Measurements from ENCODE around the gene ANO9.

Gene ANO9, protein sequence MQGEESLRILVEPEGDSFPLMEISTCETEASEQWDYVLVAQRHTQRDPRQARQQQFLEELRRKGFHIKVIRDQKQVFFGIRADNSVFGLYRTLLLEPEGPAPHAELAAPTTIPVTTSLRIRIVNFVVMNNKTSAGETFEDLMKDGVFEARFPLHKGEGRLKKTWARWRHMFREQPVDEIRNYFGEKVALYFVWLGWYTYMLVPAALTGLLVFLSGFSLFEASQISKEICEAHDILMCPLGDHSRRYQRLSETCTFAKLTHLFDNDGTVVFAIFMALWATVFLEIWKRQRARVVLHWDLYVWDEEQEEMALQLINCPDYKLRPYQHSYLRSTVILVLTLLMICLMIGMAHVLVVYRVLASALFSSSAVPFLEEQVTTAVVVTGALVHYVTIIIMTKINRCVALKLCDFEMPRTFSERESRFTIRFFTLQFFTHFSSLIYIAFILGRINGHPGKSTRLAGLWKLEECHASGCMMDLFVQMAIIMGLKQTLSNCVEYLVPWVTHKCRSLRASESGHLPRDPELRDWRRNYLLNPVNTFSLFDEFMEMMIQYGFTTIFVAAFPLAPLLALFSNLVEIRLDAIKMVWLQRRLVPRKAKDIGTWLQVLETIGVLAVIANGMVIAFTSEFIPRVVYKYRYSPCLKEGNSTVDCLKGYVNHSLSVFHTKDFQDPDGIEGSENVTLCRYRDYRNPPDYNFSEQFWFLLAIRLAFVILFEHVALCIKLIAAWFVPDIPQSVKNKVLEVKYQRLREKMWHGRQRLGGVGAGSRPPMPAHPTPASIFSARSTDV

DNA sequence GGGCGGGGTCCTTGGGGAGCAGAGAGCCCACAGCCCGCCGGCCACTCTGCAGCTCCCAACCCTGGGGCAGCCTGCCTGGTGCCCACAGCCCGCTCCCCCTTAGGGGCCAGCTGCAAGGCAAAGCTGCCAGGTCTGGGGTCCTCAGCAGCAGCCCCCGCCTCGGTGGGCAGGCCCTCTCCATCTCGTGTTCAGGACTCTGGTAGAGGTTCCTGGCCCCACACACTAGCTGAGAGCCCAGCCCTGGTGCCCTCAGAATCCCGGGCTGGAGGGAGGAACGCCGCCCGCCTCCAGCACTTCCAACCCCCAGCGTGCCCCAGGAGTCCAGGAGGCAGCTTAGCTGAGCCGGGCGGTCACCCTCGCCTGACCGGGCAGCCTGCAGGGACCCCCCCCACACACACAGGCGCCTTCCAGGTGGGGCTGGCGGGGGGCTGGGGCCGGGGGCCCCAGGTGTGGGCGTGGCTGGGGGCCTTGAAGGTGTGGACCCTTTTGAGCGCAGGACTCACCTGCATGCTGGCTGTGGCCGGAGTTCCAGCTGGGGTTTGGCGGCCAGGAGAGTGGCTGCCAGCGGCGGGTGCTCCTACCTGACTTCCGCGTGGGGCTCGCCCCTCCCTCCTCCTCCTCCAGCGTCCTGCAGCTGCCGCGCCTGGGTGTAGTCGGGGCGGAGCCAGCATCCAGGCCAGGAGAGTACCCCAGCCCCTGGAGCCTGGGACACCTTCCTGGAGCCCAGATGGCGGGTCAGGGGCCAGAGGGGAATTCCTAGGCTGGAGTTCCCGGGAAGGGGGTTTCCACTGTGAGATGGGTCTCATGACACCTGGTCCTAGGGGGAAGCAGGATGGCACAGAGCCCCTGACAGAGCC lies at the start of gene ANO9:
Gene ANO9, minus strand, starts transcription at position 594 of the 857 bp plus-strand sequence. Its CDS starts 85 bp downstream, at position 509.
- DNase-seq (ENCODE audit: low read depth), result no peak

DNA sequence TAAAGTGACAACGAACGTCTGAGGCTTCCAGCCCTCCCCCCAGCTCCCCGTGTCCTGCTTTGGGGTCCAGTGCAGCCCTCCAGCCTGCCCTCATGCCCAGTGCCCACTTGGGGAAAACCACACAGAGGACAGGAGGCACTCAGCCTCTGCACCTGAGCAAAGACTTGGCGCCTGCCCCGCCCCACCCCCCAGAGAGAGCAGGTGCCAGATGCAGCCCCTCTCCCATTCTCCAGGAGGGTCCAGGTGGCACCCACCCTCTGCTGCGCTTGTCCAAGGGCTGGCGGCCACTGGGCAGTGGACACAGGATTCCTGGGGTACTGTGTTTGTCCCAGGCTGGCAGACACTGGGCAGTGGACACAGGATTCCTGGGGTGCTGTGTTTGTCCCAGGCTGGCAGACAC lies 49.5 kb upstream of the ANO9 start:
- no peak for DNase-seq (ENCODE audit: low read depth)

DNA sequence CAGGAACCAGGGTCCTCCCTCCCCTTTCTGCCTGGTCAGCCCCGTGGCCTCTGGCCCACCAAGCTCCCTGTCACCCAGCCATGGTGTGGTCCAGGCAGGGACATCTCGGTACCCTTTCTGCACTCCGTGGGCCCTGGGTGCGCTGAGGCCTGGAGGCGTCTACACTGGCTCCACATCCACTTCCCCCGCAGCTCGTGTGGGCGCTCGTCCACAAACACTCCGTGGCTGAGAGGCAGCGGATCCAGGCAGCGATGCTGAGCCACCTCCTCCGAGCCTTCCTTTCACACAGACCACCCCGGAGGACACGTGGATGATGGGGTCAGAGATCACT lies 49.1 kb upstream of the ANO9 start:
- DNase-seq (ENCODE audit: low read depth), result no peak

DNA sequence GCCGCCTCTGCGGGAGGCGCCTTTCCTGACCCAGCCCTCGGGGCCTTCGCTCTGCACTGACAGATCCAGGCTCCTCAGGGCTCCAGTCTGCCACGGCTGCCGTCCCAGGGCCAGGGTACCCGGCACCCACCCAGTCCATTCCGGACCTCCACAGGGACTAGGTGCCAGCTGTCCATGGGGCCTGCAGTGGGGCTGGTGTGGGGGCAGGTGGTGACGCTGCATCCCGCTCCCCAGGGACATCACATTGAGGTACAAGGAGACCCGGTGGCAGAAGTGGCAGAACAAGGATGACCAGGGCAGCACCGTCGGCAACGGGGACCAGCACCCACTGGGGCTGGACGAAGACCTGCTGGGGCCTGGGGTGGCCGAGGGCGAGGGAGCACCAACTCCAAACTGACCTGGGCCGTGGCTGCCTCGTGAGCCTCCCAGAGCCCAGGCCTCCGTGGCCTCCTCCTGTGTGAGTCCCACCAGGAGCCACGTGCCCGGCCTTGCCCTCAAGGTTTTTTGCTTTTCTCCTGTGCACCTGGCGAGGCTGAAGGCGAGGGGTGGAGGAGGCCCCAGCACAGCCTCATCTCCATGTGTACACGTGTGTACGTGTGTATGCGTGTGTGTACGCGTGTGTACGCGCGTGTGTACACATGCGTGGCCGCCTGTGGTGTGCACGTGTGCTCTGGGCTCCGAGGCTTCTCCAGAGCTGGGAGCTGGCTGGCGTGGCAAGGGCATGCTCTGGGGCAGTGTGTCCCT lies 48.5 kb upstream of the ANO9 start:
- no peak for DNase-seq (ENCODE audit: low read depth)

DNA sequence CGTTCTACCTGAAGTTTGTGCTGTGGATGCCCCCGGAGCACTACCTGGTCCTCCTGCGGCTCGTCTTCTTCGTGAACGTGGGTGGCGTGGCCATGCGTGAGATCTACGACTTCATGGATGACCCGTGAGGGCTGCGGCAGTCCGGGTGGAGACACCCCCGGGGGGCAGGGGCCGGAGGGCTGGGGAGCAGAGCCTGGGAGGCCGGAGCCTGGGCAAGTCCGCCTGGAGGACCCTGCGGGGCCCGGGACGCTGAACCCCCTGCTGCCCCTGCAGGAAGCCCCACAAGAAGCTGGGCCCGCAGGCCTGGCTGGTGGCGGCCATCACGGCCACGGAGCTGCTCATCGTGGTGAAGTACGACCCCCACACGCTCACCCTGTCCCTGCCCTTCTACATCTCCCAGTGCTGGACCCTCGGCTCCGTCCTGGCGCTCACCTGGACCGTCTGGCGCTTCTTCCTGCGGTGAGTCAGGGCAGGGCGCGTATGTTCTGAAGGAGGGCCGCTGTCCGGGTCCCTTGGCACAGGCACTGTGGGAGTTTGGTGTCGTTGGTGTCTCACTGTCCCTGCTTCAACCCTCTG lies 47.9 kb upstream of the ANO9 start:
- DNase-seq (ENCODE audit: low read depth), result no peak

DNA sequence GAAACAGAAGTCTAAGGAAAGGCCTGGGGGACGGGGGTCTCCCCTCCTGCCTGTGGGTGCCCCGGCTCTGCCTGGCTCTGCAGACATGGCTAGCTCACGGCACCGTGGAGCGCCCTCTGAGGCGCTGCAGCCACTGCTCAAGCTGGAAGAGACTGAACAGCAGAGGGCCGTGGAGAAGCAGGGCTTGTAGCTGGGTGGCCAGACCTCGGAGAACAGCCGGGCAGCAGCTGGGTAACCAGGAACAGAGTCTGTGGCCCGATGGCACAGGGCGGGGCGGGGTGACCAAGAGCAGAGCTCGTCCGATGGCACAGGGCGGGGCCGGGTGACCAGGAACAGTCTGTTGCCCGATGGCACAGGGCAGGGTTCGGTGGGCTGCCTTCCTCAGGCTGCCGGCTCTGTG lies 47.2 kb upstream of the ANO9 start:
- no peak for DNase-seq (ENCODE audit: low read depth)

DNA sequence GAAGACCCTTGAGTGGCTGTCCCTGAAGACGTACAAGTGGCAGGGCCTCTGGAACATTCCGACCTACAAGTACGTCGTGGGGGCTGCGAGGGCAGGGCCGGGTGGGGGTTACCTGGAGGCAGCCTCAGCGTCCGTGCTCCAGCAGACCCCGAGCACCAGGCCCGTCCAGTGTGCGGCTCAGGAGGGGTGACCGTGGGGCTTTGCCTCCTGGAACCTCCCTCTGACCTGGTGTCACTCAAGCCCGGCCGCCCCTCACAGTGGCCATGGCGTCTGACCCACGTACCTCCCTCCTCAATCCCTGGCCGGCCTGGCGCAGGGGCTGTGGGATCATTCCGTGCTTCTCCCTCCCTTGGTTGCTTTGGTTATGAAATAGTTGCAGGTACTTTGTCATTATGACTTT lies 46.8 kb upstream of the ANO9 start:
- no peak for DNase-seq (ENCODE audit: low read depth)

DNA sequence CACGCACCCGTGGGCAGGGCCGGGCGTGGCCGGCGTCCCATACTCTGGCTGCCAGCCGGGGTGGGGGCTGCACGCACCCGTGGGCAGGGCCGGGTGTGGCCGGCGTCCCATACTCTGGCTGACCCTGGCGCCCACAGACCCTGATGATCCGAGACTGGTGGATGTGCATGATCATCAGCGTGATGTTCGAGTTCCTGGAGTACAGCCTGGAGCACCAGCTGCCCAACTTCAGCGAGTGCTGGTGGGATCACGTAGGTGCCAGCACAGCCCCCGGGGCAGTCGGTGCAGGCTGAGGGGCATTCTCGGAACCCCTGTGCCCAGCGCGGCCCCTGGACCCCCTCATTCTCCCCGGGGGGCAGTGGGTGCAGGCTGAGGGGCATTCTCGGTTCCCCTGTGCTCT lies 46.3 kb upstream of the ANO9 start:
- no peak for DNase-seq (ENCODE audit: low read depth)

DNA sequence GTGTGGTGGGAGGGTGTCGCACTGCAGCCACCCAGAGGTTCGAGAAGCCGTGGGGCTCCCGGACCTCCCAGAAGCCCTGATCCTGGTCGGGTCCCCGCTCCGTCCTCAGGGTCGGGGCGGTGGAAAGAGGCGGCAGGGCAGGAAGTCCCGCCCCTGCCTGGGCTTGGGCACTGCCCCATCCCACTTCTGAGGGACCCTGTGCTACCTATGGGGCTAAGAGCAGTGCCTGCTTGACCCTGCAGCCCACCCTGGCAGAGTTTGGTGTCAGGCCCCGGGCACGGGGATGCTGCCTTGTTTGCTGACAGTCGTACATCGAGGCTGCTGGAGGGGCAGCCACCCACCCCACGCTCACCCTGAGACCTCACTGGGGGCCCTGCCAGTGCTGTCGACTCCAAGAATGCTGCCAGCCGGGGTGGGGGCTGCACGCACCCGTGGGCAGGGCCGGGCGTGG lies 45.8 kb upstream of the ANO9 start:
- no peak for DNase-seq (ENCODE audit: low read depth)

DNA sequence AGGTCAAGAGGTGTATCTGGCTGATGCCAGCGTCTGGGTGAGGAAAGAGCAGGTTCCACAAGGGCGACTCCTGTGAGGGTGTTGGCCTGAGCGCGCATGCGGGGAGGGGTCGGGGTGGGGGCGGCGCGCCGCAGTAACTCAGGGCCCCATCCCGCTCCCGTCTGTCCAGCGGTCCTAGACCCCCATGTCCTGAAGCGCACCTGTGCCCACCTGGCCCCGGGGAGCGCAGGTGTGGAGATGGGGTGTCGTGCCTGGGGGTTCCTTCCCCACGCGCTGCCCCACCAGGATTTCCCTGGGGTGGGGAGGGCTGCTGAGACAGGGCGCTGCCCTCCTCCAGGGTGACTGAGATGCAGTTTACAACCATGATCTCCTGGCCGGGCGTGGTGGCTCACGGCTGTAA lies 44.4 kb upstream of the ANO9 start:
- DNase-seq (ENCODE audit: low read depth), result no peak

DNA sequence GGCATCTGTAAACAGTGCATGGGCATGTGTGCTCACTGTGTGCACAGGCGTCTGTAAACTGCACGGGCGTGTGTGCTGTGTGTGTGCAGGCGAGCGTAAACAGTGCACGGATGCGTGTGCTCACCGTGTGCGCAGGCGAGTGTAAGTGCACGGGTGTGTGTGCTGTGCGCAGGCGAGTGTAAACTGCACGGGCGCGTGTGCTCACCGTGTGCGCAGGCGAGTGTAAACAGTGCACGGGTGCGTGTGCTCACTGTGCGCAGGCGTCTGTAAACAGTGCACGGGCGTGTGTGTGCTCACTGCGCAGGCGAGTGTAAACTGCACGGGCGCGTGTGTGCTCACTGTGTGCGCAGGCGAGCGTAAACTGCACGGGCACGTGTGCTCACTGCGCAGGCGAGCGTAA lies 42.8 kb upstream of the ANO9 start:
- no peak for DNase-seq (ENCODE audit: low read depth)

DNA sequence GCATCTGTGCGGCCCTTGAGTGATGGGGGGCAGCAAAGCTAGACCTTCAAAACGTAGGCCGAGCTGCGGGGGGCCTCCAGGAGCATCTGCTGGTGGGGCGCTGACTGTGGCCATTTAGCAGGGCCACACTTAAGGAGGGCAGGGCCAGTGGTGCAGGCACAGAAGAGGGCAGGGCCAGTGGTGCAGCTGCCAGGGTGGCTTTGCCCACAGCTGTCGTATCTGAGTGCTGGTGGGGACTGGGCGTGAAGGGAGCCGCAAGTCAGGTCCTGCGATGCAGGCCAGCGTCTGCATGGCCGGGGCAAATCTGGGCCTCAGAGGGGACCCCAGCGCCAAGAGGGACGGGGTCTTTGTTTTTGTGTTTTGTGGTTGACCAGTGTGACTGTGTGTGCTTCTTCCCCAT lies 37.5 kb upstream of the ANO9 start:
- no peak for DNase-seq (ENCODE audit: low read depth)

DNA sequence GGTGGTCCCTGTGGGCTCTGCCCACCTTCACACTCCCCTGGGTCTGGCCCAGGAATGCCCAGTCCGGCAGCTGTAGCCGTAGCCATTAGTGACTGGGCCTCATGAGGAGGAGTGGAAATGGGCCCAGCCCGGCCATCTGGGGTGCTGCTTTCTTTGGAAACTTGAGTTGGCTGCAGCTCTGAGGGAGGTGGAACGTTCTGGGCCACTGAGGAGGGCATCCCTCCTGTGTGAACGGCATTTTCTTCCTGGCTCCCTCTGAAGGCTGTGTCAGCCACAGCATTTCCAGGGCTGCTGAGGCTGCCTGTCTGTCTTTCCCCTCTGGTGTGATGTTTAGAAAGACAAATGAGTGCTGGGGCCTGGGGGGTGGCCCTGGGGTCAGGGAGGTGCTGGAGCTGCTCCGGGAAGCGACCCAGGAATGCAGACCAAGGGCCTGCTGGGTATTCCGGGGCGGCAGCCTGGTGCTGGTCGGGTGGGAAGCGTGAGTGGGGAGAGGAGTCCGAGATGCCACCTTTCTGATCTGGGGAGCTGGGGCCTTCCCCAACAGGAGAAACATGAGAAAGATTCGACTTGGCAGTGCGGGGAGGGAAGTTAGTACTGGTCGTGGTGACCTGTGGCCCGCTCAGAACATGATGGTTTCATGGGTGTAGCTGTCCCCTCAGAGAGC lies 35.4 kb upstream of the ANO9 start:
- DNase-seq (ENCODE audit: low read depth), result no peak

DNA sequence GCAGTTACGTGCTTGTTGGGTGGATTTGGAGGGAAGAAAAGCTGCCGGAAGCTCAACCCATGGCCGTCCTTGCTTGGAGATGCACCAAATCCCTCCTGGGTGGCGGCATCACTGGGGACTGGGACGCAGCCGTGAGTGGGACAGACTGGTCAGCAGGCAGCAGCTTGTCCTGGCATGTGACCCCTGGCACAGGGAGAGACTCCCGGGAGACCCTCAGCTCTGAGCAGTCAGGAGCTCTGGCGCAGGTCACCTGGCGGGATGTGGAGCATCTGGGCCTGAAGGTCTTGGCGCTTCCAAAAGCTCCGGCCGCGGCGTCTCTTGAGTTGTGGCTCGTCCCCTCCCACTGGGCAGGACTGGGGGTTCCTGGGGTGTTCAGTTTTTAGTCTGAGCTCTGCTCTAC lies 34.6 kb upstream of the ANO9 start:
- no peak for DNase-seq (ENCODE audit: low read depth)

DNA sequence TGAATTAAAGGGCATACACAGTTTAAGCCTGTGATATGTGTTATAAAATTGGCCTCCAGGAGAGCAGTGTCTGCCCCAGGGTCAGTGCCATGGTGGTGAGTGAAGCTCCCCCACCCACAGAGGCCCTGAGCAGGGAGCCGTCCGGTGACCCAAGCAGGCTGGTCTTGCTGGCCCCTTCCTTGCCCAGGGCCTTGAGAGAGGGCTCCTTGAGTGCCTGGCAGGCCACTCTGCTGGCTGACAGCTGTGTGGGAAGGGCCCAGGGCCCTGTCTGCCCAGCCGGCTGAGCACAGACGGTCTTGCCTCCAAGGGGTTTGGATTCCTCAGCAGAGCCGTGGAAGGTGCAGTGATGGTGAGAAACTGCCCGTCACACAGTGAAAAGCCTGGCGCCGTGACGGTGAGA lies 34.1 kb upstream of the ANO9 start:
- DNase-seq (ENCODE audit: low read depth), result no peak

DNA sequence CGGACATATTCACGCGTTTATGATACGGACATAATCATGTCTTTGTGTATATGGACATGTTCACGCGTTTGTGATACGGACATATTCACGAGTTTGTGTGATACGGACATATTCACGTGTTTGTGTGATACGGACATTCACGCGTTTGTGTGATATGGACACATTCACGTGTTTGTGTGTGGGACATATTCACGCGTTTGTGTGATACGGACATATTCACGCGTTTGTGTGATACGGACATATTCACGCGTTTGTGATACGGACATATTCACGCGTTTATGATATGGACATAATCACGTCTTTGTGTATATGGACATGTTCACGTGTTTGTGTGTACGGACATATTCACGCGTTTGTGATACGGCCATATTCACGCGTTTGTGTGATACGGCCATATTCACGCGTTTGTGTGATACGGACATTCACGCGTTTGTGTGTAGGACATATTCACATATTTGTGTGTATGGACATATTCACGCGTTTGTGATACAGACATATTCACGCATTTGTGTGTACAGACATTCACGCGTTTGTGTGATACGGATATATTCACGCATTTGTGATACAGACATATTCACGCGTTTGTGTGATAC lies 33.2 kb upstream of the ANO9 start:
- no peak for DNase-seq (ENCODE audit: low read depth)

DNA sequence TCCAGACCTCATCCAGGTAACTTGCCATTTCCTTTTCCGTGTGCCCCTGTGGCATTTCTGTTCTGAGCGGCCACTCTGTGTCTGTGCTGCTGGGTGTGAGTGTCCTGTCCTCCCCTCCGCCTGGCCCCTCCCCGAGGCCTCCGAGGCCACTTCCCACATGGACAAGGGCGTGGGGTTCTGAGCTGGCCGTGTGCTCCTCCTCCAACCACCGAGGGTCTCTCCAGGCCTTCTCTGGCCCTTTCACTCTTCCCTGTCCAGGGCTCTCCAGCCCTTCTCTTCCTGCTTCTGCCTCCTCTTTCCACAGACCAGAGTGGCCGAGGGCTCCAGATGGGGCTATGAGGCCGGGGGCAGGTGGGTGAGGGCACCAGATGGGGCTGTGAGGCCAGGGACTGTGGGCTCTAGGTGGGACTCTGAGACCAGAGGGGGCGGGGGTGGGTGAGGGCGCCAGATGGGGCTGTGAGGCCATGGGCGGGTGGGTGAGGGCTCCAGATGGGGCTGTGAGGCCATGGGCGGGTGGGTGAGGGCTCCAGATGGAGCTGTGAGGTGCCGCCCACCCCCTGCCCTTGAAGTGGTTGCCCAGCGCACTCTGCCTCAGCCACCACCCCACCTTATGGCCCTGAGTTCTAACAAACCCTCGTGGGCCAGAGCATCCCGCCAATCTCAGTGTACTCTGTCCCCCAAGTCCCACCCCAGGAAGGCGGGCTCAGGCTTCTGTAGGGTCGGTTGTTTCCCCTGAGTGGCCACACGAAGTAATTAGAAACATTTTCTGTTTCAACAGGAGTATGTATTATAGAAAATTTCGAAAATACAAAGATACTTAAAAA lies 32.4 kb upstream of the ANO9 start:
- DNase-seq (ENCODE audit: low read depth), result no peak

DNA sequence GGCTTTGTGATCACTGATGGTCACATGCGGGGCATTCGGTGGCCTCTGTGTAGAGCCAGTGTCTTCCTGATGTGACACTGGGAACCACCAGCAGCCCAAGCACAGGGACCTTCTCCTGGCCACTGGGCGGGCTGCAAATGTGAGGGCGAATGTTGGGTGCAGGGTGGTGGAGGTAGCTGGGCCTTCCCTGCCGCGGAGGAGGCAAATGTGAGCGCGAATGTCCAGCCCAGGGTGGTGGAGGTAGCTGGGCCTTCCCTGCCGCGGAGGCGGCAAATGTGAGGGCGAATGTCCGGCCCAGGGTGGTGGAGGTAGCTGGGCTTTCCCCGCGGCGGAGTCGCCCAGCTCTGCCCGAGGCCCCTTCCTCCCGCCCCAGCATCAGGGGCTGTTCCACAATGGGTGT lies 31.6 kb upstream of the ANO9 start:
- DNase-seq (ENCODE audit: low read depth), result no peak

DNA sequence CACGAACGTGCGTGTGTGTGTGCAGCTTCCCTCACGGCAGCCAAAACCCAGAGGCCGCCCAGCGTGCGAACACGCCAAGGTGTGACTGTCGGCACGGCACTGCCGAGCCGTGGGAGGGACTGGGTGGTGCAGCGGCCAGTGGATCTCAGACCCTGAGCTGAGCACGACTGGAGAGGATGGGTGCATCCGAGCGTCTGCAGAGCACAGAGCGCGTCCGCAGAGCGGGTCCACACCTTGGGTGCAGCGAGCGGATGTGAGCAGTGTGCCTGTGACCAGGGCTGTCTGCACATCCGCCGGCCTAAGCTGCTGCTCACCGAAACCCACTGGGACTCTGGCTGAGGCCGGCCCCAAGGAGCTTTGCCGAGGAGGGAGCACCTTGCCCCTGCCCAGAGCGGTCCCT lies 31.0 kb upstream of the ANO9 start:
- no peak for DNase-seq (ENCODE audit: low read depth)

DNA sequence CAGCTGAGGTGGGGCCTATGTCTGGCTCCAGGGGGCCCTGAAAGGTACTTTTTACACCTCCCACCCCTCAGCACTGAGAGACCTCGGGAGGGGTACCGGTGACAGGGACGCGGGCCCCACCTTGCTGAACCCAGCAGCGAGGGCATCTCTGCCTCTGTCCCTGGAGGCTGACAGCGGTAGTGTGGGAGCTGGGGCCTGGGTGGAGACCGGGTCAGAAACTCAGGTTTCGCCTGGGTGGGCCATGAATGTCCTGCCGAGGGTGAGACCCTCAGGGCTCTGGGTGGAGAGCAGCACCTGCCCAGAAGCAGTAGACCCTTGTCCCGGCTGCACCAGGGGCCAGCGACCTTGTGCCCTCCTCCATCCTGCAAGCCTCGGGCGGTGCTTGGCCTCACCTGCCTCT lies 30.5 kb upstream of the ANO9 start:
- DNase-seq (ENCODE audit: low read depth), result no peak
